Measurements from ENCODE around the gene DCP1B. TPM values are rescaled to one million over a fixed set of nuclear protein-coding genes. Genes with fewer than 3 reads are reported as not detected.

DCP1B gene
- total RNA-seq, 1 donor from 2014 or later = 31.5 TPM

GRCh38 chr12:1965916-1966315, 38.3 kb downstream of the DCP1B start:
- TF ChIP-seq, protein P1, sequence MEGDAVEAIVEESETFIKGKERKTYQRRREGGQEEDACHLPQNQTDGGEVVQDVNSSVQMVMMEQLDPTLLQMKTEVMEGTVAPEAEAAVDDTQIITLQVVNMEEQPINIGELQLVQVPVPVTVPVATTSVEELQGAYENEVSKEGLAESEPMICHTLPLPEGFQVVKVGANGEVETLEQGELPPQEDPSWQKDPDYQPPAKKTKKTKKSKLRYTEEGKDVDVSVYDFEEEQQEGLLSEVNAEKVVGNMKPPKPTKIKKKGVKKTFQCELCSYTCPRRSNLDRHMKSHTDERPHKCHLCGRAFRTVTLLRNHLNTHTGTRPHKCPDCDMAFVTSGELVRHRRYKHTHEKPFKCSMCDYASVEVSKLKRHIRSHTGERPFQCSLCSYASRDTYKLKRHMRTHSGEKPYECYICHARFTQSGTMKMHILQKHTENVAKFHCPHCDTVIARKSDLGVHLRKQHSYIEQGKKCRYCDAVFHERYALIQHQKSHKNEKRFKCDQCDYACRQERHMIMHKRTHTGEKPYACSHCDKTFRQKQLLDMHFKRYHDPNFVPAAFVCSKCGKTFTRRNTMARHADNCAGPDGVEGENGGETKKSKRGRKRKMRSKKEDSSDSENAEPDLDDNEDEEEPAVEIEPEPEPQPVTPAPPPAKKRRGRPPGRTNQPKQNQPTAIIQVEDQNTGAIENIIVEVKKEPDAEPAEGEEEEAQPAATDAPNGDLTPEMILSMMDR (IDR thresholded peaks at IDR 0.05; ENCODE audit: unreplicated experiment) = no peak
- no peak for DNase-seq (ENCODE audit: low spot score, unreplicated experiment)
- peaks cover 14% of the 10 kb centered on the region for H3K36me3 Mint-ChIP-seq (ENCODE audit: insufficient read depth)
- H3K4me1 Mint-ChIP-seq (ENCODE audit: low read depth) = no peaks in the 10 kb centered on the region
- H3K9me3 Mint-ChIP-seq (ENCODE audit: low read depth) = no peaks in the 10 kb centered on the region
- H3K27ac Mint-ChIP-seq = no peak overlapping the region
- no peak overlapping the region for H3K4me3 Mint-ChIP-seq (ENCODE audit: low read depth)
- no peaks in the 10 kb centered on the region for H3K27me3 Mint-ChIP-seq

DNA sequence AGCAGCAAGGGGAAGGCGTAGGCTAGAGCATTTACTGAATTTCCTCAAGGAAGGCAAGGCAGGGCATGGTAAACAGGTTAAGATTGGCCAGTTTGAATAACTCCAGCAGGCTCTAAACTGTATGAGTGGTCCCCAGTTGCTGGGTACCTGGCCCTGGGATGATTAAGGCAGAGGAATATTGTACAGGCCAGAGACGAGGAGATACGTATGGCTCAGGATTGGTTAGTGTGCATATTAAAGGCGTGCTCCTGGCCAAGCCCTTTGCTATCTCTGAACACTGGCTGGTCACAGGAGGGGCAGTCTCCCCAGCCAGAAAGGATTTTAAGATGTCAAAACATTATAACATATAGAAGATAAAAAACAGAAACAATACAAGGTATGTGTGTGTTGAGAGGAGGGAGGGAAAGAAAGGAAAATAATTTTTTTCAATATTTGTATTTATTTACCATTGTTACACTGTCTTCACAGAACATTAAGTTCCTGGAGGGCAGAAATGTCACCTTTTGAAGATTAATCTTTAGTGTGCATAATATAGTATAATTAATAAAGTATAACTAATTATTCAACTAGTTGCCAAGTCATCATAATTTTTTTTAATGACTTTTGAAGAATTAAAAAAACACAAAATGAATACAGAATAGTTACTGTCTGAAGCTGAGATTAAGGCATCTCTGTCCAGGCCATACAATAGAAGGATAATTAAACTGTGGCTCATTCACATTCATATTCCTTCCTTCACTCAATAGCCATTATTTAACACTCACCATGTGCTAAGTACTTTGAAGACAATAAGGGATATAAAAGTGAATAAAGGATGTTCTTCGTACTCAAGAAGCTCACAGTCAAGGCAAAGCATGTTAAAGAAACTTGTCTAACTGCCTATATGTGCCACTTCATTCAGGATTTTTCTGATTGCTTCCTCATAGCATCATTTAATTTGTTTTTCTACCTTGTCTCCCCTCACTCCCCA, 41.9 kb downstream of the DCP1B start:
- H3K27me3 Mint-ChIP-seq = no peaks in the 10 kb centered on the region

DNA sequence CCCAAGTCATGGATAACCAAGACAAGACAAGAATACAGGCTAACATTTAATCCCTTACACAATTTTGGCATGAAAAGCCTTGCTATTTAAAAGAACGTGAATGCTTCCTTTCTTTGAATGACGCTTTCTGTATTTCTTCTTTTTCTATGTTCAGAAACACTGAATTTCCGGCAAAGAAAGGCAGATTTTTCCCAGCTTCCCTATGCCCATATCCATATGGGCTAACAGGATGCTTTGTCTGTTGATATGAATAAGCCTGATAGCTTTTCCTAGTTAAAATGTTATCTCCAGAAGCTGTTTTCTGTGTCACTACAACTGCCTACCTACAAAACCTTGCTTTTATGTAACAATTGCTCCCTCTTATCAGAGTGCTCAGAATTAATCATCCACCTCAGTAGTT, 47.5 kb downstream of the DCP1B start:
- peaks cover 9% of the 10 kb centered on the region for H3K4me1 Mint-ChIP-seq (ENCODE audit: low read depth)
- H3K4me3 Mint-ChIP-seq (ENCODE audit: low read depth) = no peak overlapping the region
- TF ChIP-seq, protein P1 (IDR thresholded peaks at IDR 0.05; ENCODE audit: unreplicated experiment) = no peak
- no peak overlapping the region for H3K27ac Mint-ChIP-seq
- no peaks in the 10 kb centered on the region for H3K27me3 Mint-ChIP-seq
- no peak for DNase-seq (ENCODE audit: low spot score, unreplicated experiment)
- H3K36me3 Mint-ChIP-seq (ENCODE audit: insufficient read depth) = peaks cover 37% of the 10 kb centered on the region
- H3K9me3 Mint-ChIP-seq (ENCODE audit: low read depth) = peaks cover 9% of the 10 kb centered on the region

More for the DNA sequence above, 41.9 kb downstream of the DCP1B start:
- H3K36me3 Mint-ChIP-seq (ENCODE audit: insufficient read depth) = peaks cover 31% of the 10 kb centered on the region
- H3K27ac Mint-ChIP-seq = no peak overlapping the region
- no peaks in the 10 kb centered on the region for H3K4me1 Mint-ChIP-seq (ENCODE audit: low read depth)
- no peak overlapping the region for H3K4me3 Mint-ChIP-seq (ENCODE audit: low read depth)
- no peak for DNase-seq (ENCODE audit: low spot score, unreplicated experiment)
- H3K9me3 Mint-ChIP-seq (ENCODE audit: low read depth) = peaks cover 9% of the 10 kb centered on the region
- TF ChIP-seq, protein P1 (IDR thresholded peaks at IDR 0.05; ENCODE audit: unreplicated experiment) = no peak

DNA sequence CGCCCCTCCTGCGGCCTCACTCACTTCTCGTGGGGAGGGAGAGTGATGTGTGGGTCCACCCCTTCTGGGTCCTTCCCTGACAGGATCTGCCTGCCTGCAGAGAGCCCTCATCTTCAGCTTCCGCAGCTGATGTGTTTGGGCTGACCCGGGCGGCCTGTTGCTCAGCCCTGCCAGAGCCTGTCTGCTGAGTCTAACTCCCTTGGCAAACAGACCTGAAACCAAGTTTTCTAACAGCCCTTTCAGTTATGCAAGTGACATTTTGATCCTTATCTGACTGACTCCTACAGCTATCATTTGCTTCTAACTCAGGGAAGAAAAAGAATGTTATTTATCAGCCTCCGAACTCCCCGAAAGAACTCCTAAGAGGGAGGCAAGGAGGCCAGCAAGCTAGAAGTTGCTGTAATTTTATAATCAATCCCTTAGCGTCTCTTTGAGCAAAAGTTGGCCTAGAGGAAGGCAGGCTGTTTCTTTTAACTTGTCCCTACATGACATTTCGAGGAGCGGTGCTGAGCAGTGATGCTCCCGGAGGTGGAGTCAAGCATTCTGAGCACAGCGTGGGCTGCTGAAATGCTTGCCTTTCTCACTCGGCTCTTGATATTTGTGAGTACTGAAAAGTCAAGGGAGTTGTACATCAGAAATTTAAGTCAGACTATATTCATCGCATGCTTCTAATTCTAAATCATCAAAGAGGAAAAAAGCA, 54.3 kb downstream of the DCP1B start:
- Mint-ChIP-seq H3K27me3 (no peaks in the 10 kb centered on the region), H3K4me1 (ENCODE audit: low read depth) (no peaks in the 10 kb centered on the region), H3K4me3 (ENCODE audit: low read depth) (no peak overlapping the region), H3K9me3 (ENCODE audit: low read depth) (peaks cover 5% of the 10 kb centered on the region), H3K27ac (no peak overlapping the region), H3K36me3 (ENCODE audit: insufficient read depth) (peaks cover 52% of the 10 kb centered on the region)
- no peak for DNase-seq (ENCODE audit: low spot score, unreplicated experiment)
- TF ChIP-seq, protein P1 (IDR thresholded peaks at IDR 0.05; ENCODE audit: unreplicated experiment) = no peak

- TF ChIP-seq, protein P1 (IDR thresholded peaks at IDR 0.05; ENCODE audit: unreplicated experiment) = no peak
- Mint-ChIP-seq H3K9me3 (ENCODE audit: low read depth) (peaks cover 9% of the 10 kb centered on the region), H3K27ac (peak overlapping the region; percentile 55), H3K27me3 (no peaks in the 10 kb centered on the region), H3K4me1 (ENCODE audit: low read depth) (no peaks in the 10 kb centered on the region), H3K4me3 (ENCODE audit: low read depth) (no peak overlapping the region), H3K36me3 (ENCODE audit: insufficient read depth) (peaks cover 61% of the 10 kb centered on the region)
- no peak for DNase-seq (ENCODE audit: low spot score, unreplicated experiment)
Measured at GRCh38 chr12:1948883-1949282, 55.4 kb downstream of the DCP1B start.

Measured in progenitor cell of endocrine pancreas (in vitro differentiated cells).